HUES64 (cell line): ENCODE data around the gene PNPLA8. TPM values are rescaled to one million over a fixed set of nuclear protein-coding genes. Genes with fewer than 3 reads are reported as not detected.

Experiments
- H3K27ac ChIP-seq: 2 replicates; pipeline ENCODE4 v1.7.0; 2013; ENCODE audit warnings: low read depth, low read length, inconsistent platforms
- H3K27me3 ChIP-seq: 2 replicates; pipeline ENCODE4 v1.6.1; 2013; ENCODE audit warnings: mild to moderate bottlenecking, low read length; ENCODE audit not compliant: insufficient read depth
- H3K36me3 ChIP-seq: 2 replicates; pipeline ENCODE4 v1.6.1; 2013; ENCODE audit warnings: mild to moderate bottlenecking, low read length; ENCODE audit not compliant: insufficient read depth
- H3K4me1 ChIP-seq: 2 replicates; pipeline ENCODE4 v1.6.1; 2013; ENCODE audit warnings: mild to moderate bottlenecking, low read length, moderate library complexity; ENCODE audit not compliant: insufficient read depth
- H3K4me3 ChIP-seq: 2 replicates; pipeline ENCODE4 v1.5.1; 2013; ENCODE audit warnings: mild to moderate bottlenecking, low read length, moderate library complexity
- H3K9ac ChIP-seq: 2 replicates; pipeline ENCODE4 v1.6.1; 2013; ENCODE audit warnings: mild to moderate bottlenecking, low read depth, low read length
- H3K9me3 ChIP-seq: 2 replicates; pipeline ENCODE4 v1.6.1; 2013; ENCODE audit warnings: low read depth, low read length; ENCODE audit not compliant: insufficient read depth
- WGBS: fragments of 150-250, 120-280 bp; methylation state at CpG from one replicate; pipeline ENCODE4 v1.1.7; 2013; ENCODE audit warnings: missing lambda C conversion rate; 5-methylcytosine and 5-hydroxymethylcytosine counted together
- polyA plus RNA-seq, 2 experiments: library from polyadenylated mRNA; stranded (reverse); fragments of 50-300 nt; gene quantifications; one replicate each; pipeline ENCODE4 v1.2.3, GENCODE V29; 2013

PNPLA8 gene, protein sequence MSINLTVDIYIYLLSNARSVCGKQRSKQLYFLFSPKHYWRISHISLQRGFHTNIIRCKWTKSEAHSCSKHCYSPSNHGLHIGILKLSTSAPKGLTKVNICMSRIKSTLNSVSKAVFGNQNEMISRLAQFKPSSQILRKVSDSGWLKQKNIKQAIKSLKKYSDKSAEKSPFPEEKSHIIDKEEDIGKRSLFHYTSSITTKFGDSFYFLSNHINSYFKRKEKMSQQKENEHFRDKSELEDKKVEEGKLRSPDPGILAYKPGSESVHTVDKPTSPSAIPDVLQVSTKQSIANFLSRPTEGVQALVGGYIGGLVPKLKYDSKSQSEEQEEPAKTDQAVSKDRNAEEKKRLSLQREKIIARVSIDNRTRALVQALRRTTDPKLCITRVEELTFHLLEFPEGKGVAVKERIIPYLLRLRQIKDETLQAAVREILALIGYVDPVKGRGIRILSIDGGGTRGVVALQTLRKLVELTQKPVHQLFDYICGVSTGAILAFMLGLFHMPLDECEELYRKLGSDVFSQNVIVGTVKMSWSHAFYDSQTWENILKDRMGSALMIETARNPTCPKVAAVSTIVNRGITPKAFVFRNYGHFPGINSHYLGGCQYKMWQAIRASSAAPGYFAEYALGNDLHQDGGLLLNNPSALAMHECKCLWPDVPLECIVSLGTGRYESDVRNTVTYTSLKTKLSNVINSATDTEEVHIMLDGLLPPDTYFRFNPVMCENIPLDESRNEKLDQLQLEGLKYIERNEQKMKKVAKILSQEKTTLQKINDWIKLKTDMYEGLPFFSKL
- 11.1 TPM for polyA plus RNA-seq (2013, experiment 1 of 2)
- polyA plus RNA-seq (2013, experiment 2 of 2), result 13.4 TPM

DNA sequence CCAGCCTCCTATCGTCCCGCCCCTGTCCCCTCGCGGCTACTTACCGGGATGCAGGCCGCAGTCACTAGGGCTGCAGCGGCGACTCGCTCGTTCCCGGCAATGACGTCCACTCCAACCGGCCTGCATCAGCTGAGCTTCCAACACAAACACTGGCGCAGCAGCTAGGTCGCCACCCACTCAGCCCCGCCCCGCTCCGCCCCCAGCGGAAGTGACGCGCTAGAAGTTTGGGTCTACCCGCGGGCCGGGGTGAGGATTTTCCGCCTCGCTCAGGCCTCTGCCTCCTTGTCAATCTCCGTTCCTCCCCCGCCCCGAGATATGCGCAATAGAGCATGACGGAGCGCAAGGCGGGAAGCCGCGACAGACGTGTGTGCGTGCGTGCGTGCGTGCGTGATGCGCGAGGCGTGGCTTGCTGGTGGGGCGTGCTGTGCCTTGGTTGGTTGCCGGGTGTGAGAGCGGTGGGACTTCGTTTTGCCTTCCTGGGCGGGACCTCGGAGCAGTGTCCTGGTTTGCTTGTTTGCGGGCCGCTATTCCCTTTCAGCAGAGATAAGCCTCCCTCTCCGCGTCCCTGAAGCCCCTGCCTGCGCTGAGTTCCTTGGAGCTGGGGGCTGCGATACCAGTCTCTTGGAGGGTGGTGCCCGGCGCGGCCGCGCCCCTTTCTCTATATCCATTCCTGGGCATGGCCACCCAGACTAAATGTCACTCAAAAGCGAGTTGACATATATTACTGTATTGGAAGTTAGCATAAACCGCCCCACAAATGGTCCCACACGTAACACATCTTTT, at the start of gene PNPLA8:
PNPLA8 (minus strand) TSS at position 151 of the 783 bp plus-strand sequence. CDS start 10,644 bp downstream, outside the sequence.
- no peaks in the 10 kb centered on the region for H3K9me3 ChIP-seq
- H3K27ac ChIP-seq, result peak within 1 kb of the TSS; percentile 95; the same call in 1 of the 2 replicates
- WGBS, result under 1% methylated on average over 63 of the region's 64 CpGs

GRCh38 chr7:108575156-108575555, 49.2 kb upstream of the PNPLA8 start:
- H3K4me3 ChIP-seq, result no peak overlapping the region
- H3K27ac ChIP-seq, result no peak overlapping the region
- peaks cover 52% of the 10 kb centered on the region for H3K36me3 ChIP-seq
- no peaks in the 10 kb centered on the region for H3K27me3 ChIP-seq
- H3K9me3 ChIP-seq, result peaks cover 18% of the 10 kb centered on the region
- no peak overlapping the region for H3K9ac ChIP-seq
- 81% methylated on average over 2 of the region's 2 CpGs for whole genome bisulfite sequencing
- H3K4me1 ChIP-seq, result peaks cover 7% of the 10 kb centered on the region

More for the DNA sequence above, at the start of gene PNPLA8:
- Histone ChIP-seq H3K4me3 (peak within 1 kb of the TSS; percentile 83), H3K36me3 (no peaks in the 10 kb centered on the region), H3K9ac (peak within 1 kb of the TSS; percentile 70), H3K4me1 (peaks cover 35% of the 10 kb centered on the region), H3K27me3 (no peaks in the 10 kb centered on the region)

- H3K27me3 ChIP-seq, result no peaks in the 10 kb centered on the region
- peaks cover 39% of the 10 kb centered on the region for H3K36me3 ChIP-seq
- peaks cover 20% of the 10 kb centered on the region for H3K4me1 ChIP-seq
- no peaks in the 10 kb centered on the region for H3K9me3 ChIP-seq
- no peak overlapping the region for H3K27ac ChIP-seq
- no CpG with 5 or more reads among the region's 2 CpGs for WGBS
- no peak overlapping the region for H3K9ac ChIP-seq
- no peak overlapping the region for H3K4me3 ChIP-seq
Observed at GRCh38 chr7:108572480-108572879, 46.5 kb upstream of the PNPLA8 start.

GRCh38 chr7:108570146-108570755, 44.3 kb upstream of the PNPLA8 start:
- Histone ChIP-seq H3K9me3 (no peaks in the 10 kb centered on the region), H3K27me3 (no peaks in the 10 kb centered on the region), H3K4me1 (peaks cover 23% of the 10 kb centered on the region), H3K27ac (peak overlapping the region; percentile 90), H3K36me3 (peaks cover 45% of the 10 kb centered on the region), H3K4me3 (peak overlapping the region; percentile 84), H3K9ac (peak overlapping the region; percentile 89)
- WGBS, result under 1% methylated on average over 36 of the region's 36 CpGs

- H3K9me3 ChIP-seq, result no peaks in the 10 kb centered on the region
- under 1% methylated on average over 65 of the region's 65 CpGs for WGBS
- peak within 1 kb of the TSS; percentile 89 for H3K9ac ChIP-seq
- peak within 1 kb of the TSS; percentile 93 for H3K27ac ChIP-seq
- H3K36me3 ChIP-seq, result peaks cover 44% of the 10 kb centered on the region
- no peaks in the 10 kb centered on the region for H3K27me3 ChIP-seq
- peaks cover 23% of the 10 kb centered on the region for H3K4me1 ChIP-seq
- H3K4me3 ChIP-seq, result peak within 1 kb of the TSS; percentile 84
Observed at GRCh38 chr7:108569381-108570145, 43.6 kb upstream of the PNPLA8 start, which contains the start of the genes DNAJB9 and THAP5. Gene DNAJB9, plus strand, starts transcription at chr7:108569874. Its CDS starts 1,853 bp downstream, at chr7:108571727. Gene THAP5, minus strand, starts transcription at chr7:108569706. Its CDS starts 137 bp downstream, at chr7:108569569.

DNA sequence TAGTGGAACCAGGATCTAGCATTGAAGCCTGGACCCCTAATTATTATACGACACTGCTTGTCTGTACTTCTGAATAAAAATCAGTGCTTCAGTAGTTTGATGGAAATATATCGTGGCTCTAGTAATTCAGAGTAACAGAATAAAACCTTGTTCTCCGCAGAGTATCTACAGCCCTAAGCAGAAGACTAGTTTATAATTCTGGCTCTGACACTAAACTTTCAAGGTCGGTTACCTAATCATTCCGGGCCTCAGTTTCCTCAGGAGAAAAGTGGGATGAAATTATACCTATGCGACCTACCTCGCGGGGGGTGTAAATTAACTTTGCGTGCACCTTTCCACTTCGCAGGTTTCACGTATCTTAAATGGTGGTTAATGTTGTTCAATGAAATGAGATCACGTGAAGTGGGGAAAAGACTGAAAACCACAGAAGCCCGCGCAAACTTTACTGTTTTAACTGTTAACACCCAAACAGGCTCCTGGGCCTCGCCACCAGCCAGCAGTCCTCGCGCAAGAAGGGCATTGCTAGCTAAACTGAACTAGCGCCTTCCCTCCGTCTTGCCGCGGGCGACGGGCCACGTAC, 43.0 kb upstream of the PNPLA8 start:
- Histone ChIP-seq H3K4me3 (peak overlapping the region; percentile 84), H3K36me3 (peaks cover 44% of the 10 kb centered on the region), H3K27me3 (no peaks in the 10 kb centered on the region), H3K9me3 (no peaks in the 10 kb centered on the region), H3K4me1 (peaks cover 23% of the 10 kb centered on the region), H3K9ac (peak overlapping the region; percentile 89), H3K27ac (peak overlapping the region; percentile 93)
- whole genome bisulfite sequencing, result 10% methylated on average over 24 of the region's 24 CpGs

GRCh38 chr7:108565987-108566386, 40.1 kb upstream of the PNPLA8 start:
- H3K4me3 ChIP-seq, result no peak overlapping the region
- H3K36me3 ChIP-seq, result peaks cover 36% of the 10 kb centered on the region
- no peak overlapping the region for H3K27ac ChIP-seq
- no peaks in the 10 kb centered on the region for H3K27me3 ChIP-seq
- no peaks in the 10 kb centered on the region for H3K9me3 ChIP-seq
- H3K9ac ChIP-seq, result no peak overlapping the region
- H3K4me1 ChIP-seq, result peaks cover 16% of the 10 kb centered on the region

GRCh38 chr7:108561047-108561619, 35.2 kb upstream of the PNPLA8 start:
- H3K4me1 ChIP-seq, result no peaks in the 10 kb centered on the region
- H3K27ac ChIP-seq, result no peak overlapping the region
- peaks cover 18% of the 10 kb centered on the region for H3K9me3 ChIP-seq
- H3K9ac ChIP-seq, result no peak overlapping the region
- H3K4me3 ChIP-seq, result no peak overlapping the region
- peaks cover 35% of the 10 kb centered on the region for H3K36me3 ChIP-seq
- 93% methylated on average over 4 of the region's 4 CpGs for WGBS
- no peaks in the 10 kb centered on the region for H3K27me3 ChIP-seq

DNA sequence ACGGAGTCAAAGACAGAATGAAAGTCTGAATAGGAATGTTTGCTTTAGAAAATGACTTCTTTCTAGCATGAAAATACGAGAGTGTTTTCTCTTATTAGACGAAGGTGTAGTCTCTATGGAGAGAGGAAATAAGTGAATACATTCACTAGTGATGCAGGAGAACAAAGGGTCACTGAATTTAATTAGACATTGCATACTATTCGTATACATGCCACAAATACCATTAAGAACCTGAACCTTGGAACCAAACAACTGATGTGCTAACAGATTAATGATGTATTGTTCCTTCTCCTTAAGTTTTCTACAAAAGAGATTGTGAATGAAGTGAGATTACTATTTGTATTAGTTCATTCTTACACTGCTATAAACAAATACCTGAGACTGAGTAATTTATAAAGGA, 33.3 kb upstream of the PNPLA8 start:
- H3K4me1 ChIP-seq, result no peaks in the 10 kb centered on the region
- peaks cover 19% of the 10 kb centered on the region for H3K36me3 ChIP-seq
- 85% methylated on average over 3 of the region's 4 CpGs for WGBS
- H3K27me3 ChIP-seq, result no peaks in the 10 kb centered on the region
- no peak overlapping the region for H3K27ac ChIP-seq
- no peak overlapping the region for H3K4me3 ChIP-seq
- H3K9me3 ChIP-seq, result peaks cover 21% of the 10 kb centered on the region
- no peak overlapping the region for H3K9ac ChIP-seq
